Upper lobe of right lung (tissue), 1 donor: Measurements from ENCODE around the gene PRR35. TPM values are rescaled to one million over a fixed set of nuclear protein-coding genes. Genes with fewer than 3 reads are reported as not detected.

Source experiments
- ATAC-seq: fragments of 200-7000 bp; cut with Tn5 transposase; one replicate; pipeline ENCODE4 v1.9.1; 2020; ENCODE audit warnings: mild to moderate bottlenecking, moderate library complexity
- DNase-seq: peaks from one replicate; pipeline ENCODE4 v3.0.0-alpha.2; 2020
- H3K27ac ChIP-seq: fragments of 200-600 bp; one replicate; pipeline ENCODE4 v1.8.0; 2022
- H3K27me3 ChIP-seq: fragments of 200-600 bp; one replicate; pipeline ENCODE4 v1.8.0; 2022; ENCODE audit warnings: mild to moderate bottlenecking
- H3K36me3 ChIP-seq: fragments of 200-600 bp; one replicate; pipeline ENCODE4 v1.8.0; 2022
- H3K4me1 ChIP-seq: fragments of 200-600 bp; one replicate; pipeline ENCODE4 v1.8.0; 2022
- H3K4me3 ChIP-seq: fragments of 200-600 bp; one replicate; pipeline ENCODE4 v1.8.0; 2022; ENCODE audit warnings: mild to moderate bottlenecking
- H3K9me3 ChIP-seq: fragments of 200-600 bp; one replicate; pipeline ENCODE4 v1.8.0; 2022
- intact Hi-C: fragments of 100-400 bp; cut with DNase I; formaldehyde crosslinking; loops from one replicate; pipeline ENCODE4 v1.11.0; 2022
- total RNA-seq: library from RNA; stranded (reverse); fragmentation: NEBNext Ultra II Directional; extraction: Animal tissue kit (Norgen Biotek cat#: 25700); gene quantifications from one replicate; pipeline ENCODE4 v1.2.1, GENCODE V29; 2021
- TF ChIP-seq, protein P1 (sequence below): fragments of 200-600 bp; IDR thresholded peaks from one replicate; pipeline ENCODE4 v1.8.0; 2022; ENCODE audit warnings: antibody characterized with exemption
- donor health status: DM: no; HTN: yes; CAD: no; lungs with severe emphysema.

The PRR35 gene
- total RNA-seq, 1 donor from 2014 or later, result not detected

DNA sequence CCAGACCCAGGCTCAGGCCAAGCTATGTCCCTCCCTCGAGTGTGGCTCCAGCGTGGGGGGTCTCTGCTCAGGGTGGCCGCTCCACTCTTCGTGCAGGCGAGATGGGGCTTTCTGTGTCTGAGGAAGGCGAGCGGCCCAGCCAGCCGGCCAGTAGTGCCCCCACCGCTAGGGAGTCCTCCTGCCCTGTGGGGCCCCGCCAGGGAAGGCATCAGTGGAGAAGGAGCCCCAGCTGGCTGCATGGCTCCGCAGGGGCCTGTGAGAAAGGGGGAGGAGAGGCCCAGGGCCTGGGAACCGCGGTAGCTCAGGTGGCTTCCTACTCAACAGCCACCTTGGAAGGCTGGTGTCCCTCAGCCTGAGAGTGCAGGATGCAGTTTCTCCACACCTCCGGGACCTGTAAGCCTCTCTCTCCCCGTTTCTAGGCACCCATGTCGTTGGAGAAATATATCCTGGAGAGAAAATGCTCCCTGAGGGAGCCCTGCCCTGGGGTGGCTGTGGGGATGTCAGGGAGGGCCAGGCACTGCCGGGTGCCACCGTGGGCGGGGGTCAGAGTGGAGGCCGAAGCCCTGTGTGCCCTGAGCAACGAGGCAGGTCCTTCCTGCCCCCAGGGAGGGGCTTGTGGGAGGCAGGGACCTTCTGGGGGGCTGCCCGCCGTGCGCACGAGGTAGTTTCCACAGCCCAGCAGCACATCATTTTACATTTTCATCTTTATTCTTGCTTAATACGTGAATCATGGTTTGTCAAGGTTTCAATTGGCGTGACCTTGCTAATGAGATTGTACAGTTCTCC is 12.9 kb downstream of the PRR35 start:
- Histone ChIP-seq H3K9me3 (no peaks in the 10 kb centered on the region), H3K4me1 (peaks cover 16% of the 10 kb centered on the region), H3K4me3 (no peak overlapping the region), H3K27me3 (no peaks in the 10 kb centered on the region), H3K27ac (no peak overlapping the region), H3K36me3 (peaks cover 16% of the 10 kb centered on the region)
- ATAC-seq (no peak), DNase-seq (no peak)
- intact Hi-C loops, result no loop called here
- TF ChIP-seq, protein P1, sequence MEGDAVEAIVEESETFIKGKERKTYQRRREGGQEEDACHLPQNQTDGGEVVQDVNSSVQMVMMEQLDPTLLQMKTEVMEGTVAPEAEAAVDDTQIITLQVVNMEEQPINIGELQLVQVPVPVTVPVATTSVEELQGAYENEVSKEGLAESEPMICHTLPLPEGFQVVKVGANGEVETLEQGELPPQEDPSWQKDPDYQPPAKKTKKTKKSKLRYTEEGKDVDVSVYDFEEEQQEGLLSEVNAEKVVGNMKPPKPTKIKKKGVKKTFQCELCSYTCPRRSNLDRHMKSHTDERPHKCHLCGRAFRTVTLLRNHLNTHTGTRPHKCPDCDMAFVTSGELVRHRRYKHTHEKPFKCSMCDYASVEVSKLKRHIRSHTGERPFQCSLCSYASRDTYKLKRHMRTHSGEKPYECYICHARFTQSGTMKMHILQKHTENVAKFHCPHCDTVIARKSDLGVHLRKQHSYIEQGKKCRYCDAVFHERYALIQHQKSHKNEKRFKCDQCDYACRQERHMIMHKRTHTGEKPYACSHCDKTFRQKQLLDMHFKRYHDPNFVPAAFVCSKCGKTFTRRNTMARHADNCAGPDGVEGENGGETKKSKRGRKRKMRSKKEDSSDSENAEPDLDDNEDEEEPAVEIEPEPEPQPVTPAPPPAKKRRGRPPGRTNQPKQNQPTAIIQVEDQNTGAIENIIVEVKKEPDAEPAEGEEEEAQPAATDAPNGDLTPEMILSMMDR, result no peak

- H3K4me3 ChIP-seq, result no peak overlapping the region
- peaks cover 16% of the 10 kb centered on the region for H3K36me3 ChIP-seq
- ATAC-seq, result no peak
- H3K9me3 ChIP-seq, result no peaks in the 10 kb centered on the region
- H3K27ac ChIP-seq, result no peak overlapping the region
- no peaks in the 10 kb centered on the region for H3K27me3 ChIP-seq
- DNase-seq, result no peak
- intact Hi-C loops, result no loop called here
- TF ChIP-seq, protein P1, result no peak
- peaks cover 6% of the 10 kb centered on the region for H3K4me1 ChIP-seq
Observed at GRCh38 chr16:574021-574760, 14.0 kb downstream of the PRR35 start.

DNA sequence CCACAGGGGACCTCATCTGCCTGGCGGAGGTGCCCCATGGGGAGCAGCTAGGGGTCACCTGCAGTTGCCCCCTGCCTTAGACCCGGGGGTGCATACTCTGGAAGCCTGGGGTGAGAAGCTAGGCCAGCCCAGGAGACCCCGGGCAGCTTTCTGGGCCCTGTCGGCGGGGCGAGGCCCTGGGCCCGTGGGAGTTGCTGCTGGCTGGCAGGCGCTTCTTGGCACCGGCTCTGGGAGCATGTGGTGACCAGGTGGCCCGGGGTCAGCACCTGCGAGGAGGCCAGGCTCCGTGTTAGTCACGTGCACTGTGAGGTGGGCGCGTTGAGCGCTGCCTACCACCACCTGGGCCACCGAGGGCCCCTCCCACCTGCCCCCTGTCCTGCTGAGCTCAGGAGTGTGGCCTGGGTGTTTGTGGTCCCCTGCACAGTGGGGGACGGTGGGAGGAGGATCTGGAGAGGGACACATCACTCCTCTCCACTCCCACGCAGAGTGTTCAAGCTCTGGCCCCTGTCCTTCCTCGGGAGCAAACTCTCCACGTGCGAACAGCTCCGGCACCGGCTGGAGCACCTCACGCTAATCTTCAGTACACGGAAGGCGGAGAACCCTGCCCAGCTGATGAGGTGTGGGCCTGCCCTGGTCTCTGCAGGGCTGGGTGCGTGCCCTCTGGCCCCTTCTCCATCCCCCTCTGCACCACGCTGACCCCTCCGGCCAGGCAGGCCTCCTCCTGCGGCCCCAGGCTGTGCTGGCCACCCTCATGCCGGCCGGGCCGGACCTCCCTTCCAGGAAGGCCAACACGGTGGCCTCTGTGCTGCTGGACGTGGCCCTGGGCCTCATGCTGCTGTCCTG is 15.4 kb downstream of the PRR35 start:
- Histone ChIP-seq H3K4me1 (peaks cover 2% of the 10 kb centered on the region), H3K9me3 (no peaks in the 10 kb centered on the region), H3K27me3 (no peaks in the 10 kb centered on the region), H3K27ac (no peak overlapping the region), H3K36me3 (peaks cover 16% of the 10 kb centered on the region), H3K4me3 (no peak overlapping the region)
- TF ChIP-seq, protein P1, result no peak
- intact Hi-C loops, result no loop called here
- ATAC-seq, result no peak
- no peak for DNase-seq

- Histone ChIP-seq H3K27ac (no peak overlapping the region), H3K9me3 (no peaks in the 10 kb centered on the region), H3K4me3 (no peak overlapping the region), H3K27me3 (no peaks in the 10 kb centered on the region), H3K4me1 (no peaks in the 10 kb centered on the region), H3K36me3 (peaks cover 16% of the 10 kb centered on the region)
- ATAC-seq (no peak), DNase-seq (no peak)
- TF ChIP-seq, protein P1, result no peak
- intact Hi-C loops, result no loop called here
Observed at GRCh38 chr16:576197-576822, 16.1 kb downstream of the PRR35 start.

- ATAC-seq (no peak), DNase-seq (no peak)
- Histone ChIP-seq H3K4me3 (no peak overlapping the region), H3K4me1 (no peaks in the 10 kb centered on the region), H3K36me3 (peaks cover 16% of the 10 kb centered on the region), H3K27me3 (no peaks in the 10 kb centered on the region), H3K9me3 (no peaks in the 10 kb centered on the region), H3K27ac (no peak overlapping the region)
- intact Hi-C loops, result no loop called here
- TF ChIP-seq, protein P1, result no peak
Observed at GRCh38 chr16:576823-577201, 16.6 kb downstream of the PRR35 start.
